Neuronal stem cell (in vitro differentiated cells): ENCODE measurements around the gene EYS.

Experiments
- DNase-seq: peaks from one replicate; pipeline ENCODE4 v3.0.0-alpha.2; 2013; ENCODE audit warnings: low spot score
- H2AFZ ChIP-seq: one replicate; pipeline ENCODE4 v1.6.1; 2013; ENCODE audit warnings: mild to moderate bottlenecking, low read length, inconsistent platforms
- H2AK5ac ChIP-seq: 2 replicates; pipeline ENCODE4 v1.6.1; 2013; ENCODE audit warnings: low read depth, mild to moderate bottlenecking, inconsistent platforms, low read length, moderate library complexity, mixed read lengths
- H2BK120ac ChIP-seq: 2 replicates; pipeline ENCODE4 v1.6.1; 2013; ENCODE audit warnings: low read depth, mild to moderate bottlenecking, inconsistent platforms, low read length, moderate library complexity, mixed read lengths
- H2BK12ac ChIP-seq: one replicate; pipeline ENCODE4 v1.6.1; 2013; ENCODE audit warnings: low read length, inconsistent platforms
- H2BK15ac ChIP-seq: 2 replicates; pipeline ENCODE4 v1.6.1; 2013; ENCODE audit warnings: mild to moderate bottlenecking, low read length, inconsistent platforms, mixed read lengths
- H2BK5ac ChIP-seq: one replicate; pipeline ENCODE4 v1.6.1; 2013; ENCODE audit warnings: inconsistent platforms, mild to moderate bottlenecking, low read length, moderate library complexity
- H3K14ac ChIP-seq: one replicate; pipeline ENCODE4 v1.6.1; 2013; ENCODE audit warnings: low read length, inconsistent platforms
- H3K18ac ChIP-seq: 2 replicates; pipeline ENCODE4 v1.6.1; 2013; ENCODE audit warnings: low read length, inconsistent platforms
- H3K23ac ChIP-seq: 2 replicates; pipeline ENCODE4 v1.6.1; 2013; ENCODE audit warnings: low read depth, mild to moderate bottlenecking, mixed read lengths, low read length, inconsistent platforms; ENCODE audit not compliant: poor library complexity
- H3K27ac ChIP-seq: replicated peaks from 3 replicates; pipeline ENCODE4 v1.5.1; 2013; ENCODE audit warnings: low read length, inconsistent platforms
- H3K27me3 ChIP-seq, 3 experiments: 2 replicates each; pipeline ENCODE4 v1.6.1; 2013; ENCODE audit warnings: low read length in 3 of 3, mild to moderate bottlenecking in 2 of 3, inconsistent platforms in 1 of 3, low read depth in 1 of 3, mixed read lengths in 1 of 3, moderate library complexity in 1 of 3; ENCODE audit not compliant: control insufficient read depth in 3 of 3, insufficient read depth in 3 of 3
- H3K36me3 ChIP-seq, 2 donors: replicated peaks in 1 of 2; 2 replicates each; pipeline ENCODE4 v1.6.1; 2013; ENCODE audit warnings: low read length in 2 of 2; ENCODE audit not compliant: control insufficient read depth in 2 of 2, insufficient read depth in 2 of 2
- H3K4ac ChIP-seq: 2 replicates; pipeline ENCODE4 v1.6.1; 2013; ENCODE audit warnings: inconsistent platforms, mild to moderate bottlenecking, low read length, moderate library complexity
- H3K4me1 ChIP-seq, 2 donors: 1 replicate in 1 of 2; 2 replicates in 1 of 2; pipeline ENCODE4 v1.6.1; 2013; ENCODE audit warnings: low read length in 2 of 2, low read depth in 1 of 2; ENCODE audit not compliant: control insufficient read depth in 2 of 2, insufficient read depth in 1 of 2
- H3K4me2 ChIP-seq: one replicate; pipeline ENCODE4 v1.6.1; 2013; ENCODE audit warnings: mild to moderate bottlenecking, low read length, inconsistent platforms; ENCODE audit not compliant: insufficient read depth, poor library complexity, severe bottlenecking
- H3K4me3 ChIP-seq, 2 donors: 2 replicates each; pipeline ENCODE4 v1.5.1; 2013; ENCODE audit warnings: low read length in 2 of 2, mild to moderate bottlenecking in 2 of 2, inconsistent platforms in 1 of 2, moderate library complexity in 1 of 2
- H3K79me1 ChIP-seq: one replicate; pipeline ENCODE4 v1.6.1; 2013; ENCODE audit warnings: low read depth, mild to moderate bottlenecking, inconsistent platforms, low read length, moderate library complexity
- H3K9ac ChIP-seq: one replicate; pipeline ENCODE4 v1.6.1; 2013; ENCODE audit warnings: mild to moderate bottlenecking, low read depth, low read length, inconsistent platforms; ENCODE audit not compliant: poor library complexity
- H3K9me3 ChIP-seq, 2 donors: replicated peaks in 1 of 2; 2 replicates each; pipeline versions ENCODE3 to v1.6.1; 2013; ENCODE audit warnings: low read length in 2 of 2, mild to moderate bottlenecking in 2 of 2, inconsistent platforms in 1 of 2, low read depth in 1 of 2, mixed read lengths in 1 of 2, moderate library complexity in 1 of 2; ENCODE audit not compliant: control insufficient read depth in 2 of 2, insufficient read depth in 1 of 2
- H4K8ac ChIP-seq: one replicate; pipeline ENCODE4 v1.6.1; 2013; ENCODE audit warnings: low read depth, mild to moderate bottlenecking, inconsistent platforms, low read length, moderate library complexity
- H4K91ac ChIP-seq: one replicate; pipeline ENCODE4 v1.6.1; 2013; ENCODE audit warnings: low read length, low read depth, mild to moderate bottlenecking, inconsistent platforms; ENCODE audit not compliant: poor library complexity
- WGBS, 2 donors: extraction: QIAGEN DNeasy Blood & Tissue Kit; methylation state at CpG; one replicate each; pipeline ENCODE4 v1.1.7; 2013; ENCODE audit warnings: missing lambda C conversion rate in 2 of 2, mixed read lengths in 1 of 2; ENCODE audit not compliant: insufficient read length in 2 of 2, insufficient replicate concordance in 1 of 2; ENCODE audit errors: extremely low coverage in 2 of 2; 5-methylcytosine and 5-hydroxymethylcytosine counted together

Gene EYS

DNA sequence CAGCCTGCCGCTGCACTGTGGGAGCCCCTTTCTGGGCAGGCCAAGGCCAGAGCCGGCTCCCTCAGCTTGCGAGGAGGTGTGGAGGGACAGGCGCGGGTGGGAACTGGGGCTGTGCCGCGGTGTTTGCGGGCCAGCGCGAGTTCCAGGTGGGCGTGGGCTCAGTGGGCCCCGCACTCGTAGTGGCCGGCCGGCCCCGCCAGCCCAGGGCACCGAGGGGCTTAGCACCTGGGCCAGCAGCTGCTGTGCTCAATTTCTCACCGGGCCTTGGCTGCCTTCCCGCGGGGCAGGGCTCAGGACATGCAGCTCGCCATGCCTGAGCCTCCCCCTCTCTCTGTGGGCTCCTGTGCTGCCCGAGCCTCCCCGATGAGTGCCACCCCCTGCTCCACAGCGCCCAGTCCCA, 1683.3 kb downstream of the EYS start:
- no peak for DNase-seq
- no peak overlapping the region for H2AK5ac ChIP-seq
- no CpG with 5 or more reads among the region's 24 CpGs for WGBS, 2 donors

DNA sequence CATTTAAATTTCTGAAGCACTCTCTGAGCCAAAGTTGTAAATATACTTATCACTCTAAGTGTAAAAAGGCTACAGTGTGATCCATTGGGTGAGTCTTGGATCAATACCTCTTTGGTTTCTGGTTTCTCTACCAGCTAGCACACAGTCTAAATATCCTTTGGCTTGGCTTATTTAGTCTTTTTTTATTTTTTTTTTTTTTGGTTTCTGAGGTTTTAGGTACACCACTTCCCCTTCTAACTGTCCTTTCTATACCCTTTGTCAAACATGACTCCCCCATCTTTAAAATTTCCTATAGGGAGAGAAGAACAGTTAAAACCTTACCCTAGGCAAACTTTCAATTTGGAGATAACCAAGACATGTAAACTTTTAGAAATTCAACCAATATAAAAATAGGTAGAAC, 1692.4 kb downstream of the EYS start:
- no peaks in the 10 kb centered on the region for H3K79me1 ChIP-seq
- H3K23ac ChIP-seq = no peak overlapping the region
- H2AK5ac ChIP-seq = no peak overlapping the region
- no peak overlapping the region for H2BK120ac ChIP-seq
- H4K8ac ChIP-seq = no peak overlapping the region
- DNase-seq = no peak
- no peak overlapping the region for H2BK15ac ChIP-seq
- H4K91ac ChIP-seq = no peak overlapping the region
- H2AFZ ChIP-seq = no peak overlapping the region
- H3K4me2 ChIP-seq = no peak overlapping the region
- peaks cover 0 to 8% of the 10 kb centered on the region in 2 donors for H3K4me1 ChIP-seq
- no peak overlapping the region for H3K27ac ChIP-seq
- H3K14ac ChIP-seq = no peak overlapping the region
- H2BK5ac ChIP-seq = no peak overlapping the region
- H3K18ac ChIP-seq = no peak overlapping the region
- H3K4me3 ChIP-seq = no peak overlapping the region
- H3K9me3 ChIP-seq = peaks cover 0 to under 1% of the 10 kb centered on the region in 2 donors
- no peaks in the 10 kb centered on the region for H3K36me3 ChIP-seq
- H3K27me3 ChIP-seq = no peaks in the 10 kb centered on the region
- no peak overlapping the region for H3K9ac ChIP-seq
- H2BK12ac ChIP-seq = no peak overlapping the region
- no peak overlapping the region for H3K4ac ChIP-seq

More for the DNA sequence above, 1683.3 kb downstream of the EYS start:
- Histone ChIP-seq H3K14ac (no peak overlapping the region), H3K4ac (no peak overlapping the region), H3K27me3 (no peaks in the 10 kb centered on the region), H3K36me3 (no peaks in the 10 kb centered on the region), H3K79me1 (no peaks in the 10 kb centered on the region), H2BK12ac (no peak overlapping the region), H3K9ac (no peak overlapping the region), H2BK15ac (no peak overlapping the region), H2AFZ (no peak overlapping the region), H4K91ac (no peak overlapping the region), H3K4me1 (no peaks in the 10 kb centered on the region), H3K9me3 (peaks cover 0 to 4% of the 10 kb centered on the region in 2 donors), H3K18ac (no peak overlapping the region), H3K23ac (no peak overlapping the region), H2BK5ac (no peak overlapping the region), H3K4me3 (no peak overlapping the region), H4K8ac (no peak overlapping the region), H3K4me2 (no peak overlapping the region), H2BK120ac (no peak overlapping the region), H3K27ac (no peak overlapping the region)

DNA sequence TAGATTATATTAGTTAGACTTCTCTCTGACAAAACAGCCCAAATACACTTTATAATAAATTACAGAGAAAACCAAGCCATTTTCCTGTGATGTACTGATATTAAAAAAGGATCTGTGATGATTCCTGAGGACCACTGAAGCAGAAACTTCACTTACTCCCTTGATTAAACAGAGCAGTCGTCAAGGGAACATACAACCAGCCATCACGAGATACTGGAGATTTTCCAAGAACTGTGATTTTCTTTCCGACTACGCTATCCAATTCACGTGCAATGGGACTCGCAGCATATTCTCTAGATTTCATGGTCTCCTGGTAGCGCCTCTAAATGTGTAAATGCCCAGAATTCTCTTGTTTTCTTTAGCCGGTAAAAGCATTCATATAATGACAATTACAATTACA, 1694.0 kb downstream of the EYS start:
- no peak overlapping the region for H4K8ac ChIP-seq
- H2BK15ac ChIP-seq = no peak overlapping the region
- H3K4me3 ChIP-seq = no peak overlapping the region
- peaks cover 0 to 11% of the 10 kb centered on the region in 2 donors for H3K4me1 ChIP-seq
- no peak overlapping the region for H3K14ac ChIP-seq
- WGBS, 2 donors = no CpG with 5 or more reads among the region's 8 CpGs
- H3K27ac ChIP-seq = no peak overlapping the region
- H3K9ac ChIP-seq = no peak overlapping the region
- DNase-seq = no peak
- no peak overlapping the region for H2BK120ac ChIP-seq
- H3K9me3 ChIP-seq = peaks cover 0 to 4% of the 10 kb centered on the region in 2 donors
- H3K18ac ChIP-seq = no peak overlapping the region
- H2BK12ac ChIP-seq = no peak overlapping the region
- no peaks in the 10 kb centered on the region for H3K36me3 ChIP-seq
- H4K91ac ChIP-seq = no peak overlapping the region
- no peaks in the 10 kb centered on the region for H3K79me1 ChIP-seq
- peak overlapping the region; percentile 85 for H2AFZ ChIP-seq
- H2BK5ac ChIP-seq = no peak overlapping the region
- no peak overlapping the region for H3K4ac ChIP-seq
- no peak overlapping the region for H3K23ac ChIP-seq
- no peak overlapping the region for H3K4me2 ChIP-seq
- no peaks in the 10 kb centered on the region for H3K27me3 ChIP-seq
- H2AK5ac ChIP-seq = no peak overlapping the region

DNA sequence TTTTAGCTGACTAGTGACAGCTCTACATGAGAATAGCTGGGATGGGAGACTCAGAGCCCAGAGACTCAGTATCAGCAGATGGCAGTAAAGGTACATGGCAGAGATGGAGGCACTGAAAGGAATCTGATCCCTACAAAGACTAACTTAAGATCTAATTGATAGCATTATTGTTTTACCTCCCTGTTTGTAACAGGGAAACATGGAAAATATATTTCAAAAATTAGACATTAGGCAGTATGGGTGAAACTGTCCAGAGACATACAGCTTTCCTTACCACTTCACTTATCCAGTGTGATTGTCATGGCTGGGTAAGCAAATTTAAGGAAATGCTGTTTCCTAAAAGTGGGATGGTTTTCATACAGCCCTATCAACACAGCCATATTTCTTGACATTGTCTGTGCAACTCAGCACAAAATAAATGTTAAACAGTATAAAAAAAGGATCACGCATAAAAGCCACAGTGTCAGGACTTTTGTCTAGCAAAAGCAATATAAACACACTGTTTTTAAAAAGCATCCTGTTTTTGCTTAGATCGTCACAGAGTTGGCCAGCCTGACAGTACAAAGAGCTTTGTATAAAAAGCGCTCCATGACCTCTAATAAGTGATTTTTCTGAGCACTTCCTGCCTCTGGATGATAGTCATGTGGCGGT, 1694.5 kb downstream of the EYS start:
- no peak overlapping the region for H2BK120ac ChIP-seq
- H3K9me3 ChIP-seq = peaks cover 0 to 4% of the 10 kb centered on the region in 2 donors
- H4K8ac ChIP-seq = no peak overlapping the region
- no peak overlapping the region for H4K91ac ChIP-seq
- H3K4me2 ChIP-seq = no peak overlapping the region
- DNase-seq = peak; percentile 48
- H3K4me1 ChIP-seq = peaks cover 0 to 11% of the 10 kb centered on the region in 2 donors
- no peak overlapping the region for H3K4me3 ChIP-seq
- no peak overlapping the region for H3K27ac ChIP-seq
- no peak overlapping the region for H3K4ac ChIP-seq
- peak overlapping the region; percentile 85 for H2AFZ ChIP-seq
- H2BK5ac ChIP-seq = no peak overlapping the region
- no peak overlapping the region for H3K14ac ChIP-seq
- no peak overlapping the region for H3K23ac ChIP-seq
- H3K27me3 ChIP-seq = no peaks in the 10 kb centered on the region
- H2AK5ac ChIP-seq = no peak overlapping the region
- H3K9ac ChIP-seq = no peak overlapping the region
- WGBS, 2 donors = no CpG with 5 or more reads among the region's 4 CpGs
- no peak overlapping the region for H3K18ac ChIP-seq
- H3K36me3 ChIP-seq = no peaks in the 10 kb centered on the region
- no peaks in the 10 kb centered on the region for H3K79me1 ChIP-seq
- no peak overlapping the region for H2BK15ac ChIP-seq
- no peak overlapping the region for H2BK12ac ChIP-seq
